Measurements from ENCODE around the gene MUCL3. TPM values are rescaled to one million over a fixed set of nuclear protein-coding genes. Genes with fewer than 3 reads are reported as not detected.

The MUCL3 gene
- total and polyA plus RNA-seq, 10 of the 15 experiments (the other 5 are each of a cell fraction or from before 2014, with no cell fraction given) = 0.03 to 1.4 (median 0.61) TPM

DNA sequence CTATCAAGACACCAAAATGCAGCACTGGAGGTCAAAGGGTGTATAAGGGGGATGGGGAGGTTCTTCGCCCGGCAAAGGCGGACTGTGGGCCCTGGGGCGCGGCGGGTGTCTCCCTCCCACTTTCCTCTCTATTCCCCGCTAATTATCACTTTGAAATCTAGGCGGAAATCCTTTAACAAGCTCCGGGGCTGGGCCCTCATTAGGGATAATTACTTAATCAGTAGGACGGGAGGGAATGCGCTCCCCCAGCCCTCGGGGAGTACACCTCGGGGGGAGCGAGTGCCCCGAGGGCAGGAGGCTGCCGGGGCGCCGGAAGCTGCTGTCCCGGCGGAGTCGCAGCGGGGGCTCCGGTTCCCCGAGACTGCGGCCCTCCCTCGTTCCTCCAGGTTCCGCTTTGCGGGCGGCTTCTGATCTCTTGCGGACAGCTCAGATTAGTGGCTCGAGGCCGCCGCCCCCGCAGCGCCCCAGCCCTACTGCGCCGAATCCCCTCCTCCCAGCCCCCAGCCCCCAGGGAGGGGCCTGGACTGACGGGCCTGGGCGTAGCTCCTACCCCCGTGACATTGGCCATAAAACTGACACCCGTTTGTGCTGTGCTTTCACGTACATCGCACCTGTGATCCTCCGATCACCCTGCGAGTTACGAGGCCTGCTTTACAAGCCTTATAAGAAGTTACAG, 14.7 kb downstream of the MUCL3 start (continued):
- TF ChIP-seq, protein P1, sequence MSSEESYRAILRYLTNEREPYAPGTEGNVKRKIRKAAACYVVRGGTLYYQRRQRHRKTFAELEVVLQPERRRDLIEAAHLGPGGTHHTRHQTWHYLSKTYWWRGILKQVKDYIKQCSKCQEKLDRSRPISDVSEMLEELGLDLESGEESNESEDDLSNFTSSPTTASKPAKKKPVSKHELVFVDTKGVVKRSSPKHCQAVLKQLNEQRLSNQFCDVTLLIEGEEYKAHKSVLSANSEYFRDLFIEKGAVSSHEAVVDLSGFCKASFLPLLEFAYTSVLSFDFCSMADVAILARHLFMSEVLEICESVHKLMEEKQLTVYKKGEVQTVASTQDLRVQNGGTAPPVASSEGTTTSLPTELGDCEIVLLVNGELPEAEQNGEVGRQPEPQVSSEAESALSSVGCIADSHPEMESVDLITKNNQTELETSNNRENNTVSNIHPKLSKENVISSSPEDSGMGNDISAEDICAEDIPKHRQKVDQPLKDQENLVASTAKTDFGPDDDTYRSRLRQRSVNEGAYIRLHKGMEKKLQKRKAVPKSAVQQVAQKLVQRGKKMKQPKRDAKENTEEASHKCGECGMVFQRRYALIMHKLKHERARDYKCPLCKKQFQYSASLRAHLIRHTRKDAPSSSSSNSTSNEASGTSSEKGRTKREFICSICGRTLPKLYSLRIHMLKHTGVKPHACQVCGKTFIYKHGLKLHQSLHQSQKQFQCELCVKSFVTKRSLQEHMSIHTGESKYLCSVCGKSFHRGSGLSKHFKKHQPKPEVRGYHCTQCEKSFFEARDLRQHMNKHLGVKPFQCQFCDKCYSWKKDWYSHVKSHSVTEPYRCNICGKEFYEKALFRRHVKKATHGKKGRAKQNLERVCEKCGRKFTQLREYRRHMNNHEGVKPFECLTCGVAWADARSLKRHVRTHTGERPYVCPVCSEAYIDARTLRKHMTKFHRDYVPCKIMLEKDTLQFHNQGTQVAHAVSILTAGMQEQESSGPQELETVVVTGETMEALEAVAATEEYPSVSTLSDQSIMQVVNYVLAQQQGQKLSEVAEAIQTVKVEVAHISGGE (CRISPR knock-in tag; IDR thresholded peaks at IDR 0.05) = peak; percentile 85
- no peak for TF ChIP-seq CHD2 (IDR thresholded peaks at IDR 0.05; ENCODE audit: borderline replicate concordance, low read depth, low read length)
- 0 out of 2 replicates have a peak, but pooled peaks have one; percentile 46 for TF ChIP-seq ZBED1 (IDR thresholded peaks at IDR 0.05; ENCODE audit: borderline replicate concordance)
- no peak for TF ChIP-seq MYB (IDR thresholded peaks at IDR 0.05; ENCODE audit: borderline replicate concordance, low read depth, low read length)
- TF ChIP-seq EED (IDR thresholded peaks at IDR 0.05; ENCODE audit: low read depth) = no peak
- TF ChIP-seq, protein P2, sequence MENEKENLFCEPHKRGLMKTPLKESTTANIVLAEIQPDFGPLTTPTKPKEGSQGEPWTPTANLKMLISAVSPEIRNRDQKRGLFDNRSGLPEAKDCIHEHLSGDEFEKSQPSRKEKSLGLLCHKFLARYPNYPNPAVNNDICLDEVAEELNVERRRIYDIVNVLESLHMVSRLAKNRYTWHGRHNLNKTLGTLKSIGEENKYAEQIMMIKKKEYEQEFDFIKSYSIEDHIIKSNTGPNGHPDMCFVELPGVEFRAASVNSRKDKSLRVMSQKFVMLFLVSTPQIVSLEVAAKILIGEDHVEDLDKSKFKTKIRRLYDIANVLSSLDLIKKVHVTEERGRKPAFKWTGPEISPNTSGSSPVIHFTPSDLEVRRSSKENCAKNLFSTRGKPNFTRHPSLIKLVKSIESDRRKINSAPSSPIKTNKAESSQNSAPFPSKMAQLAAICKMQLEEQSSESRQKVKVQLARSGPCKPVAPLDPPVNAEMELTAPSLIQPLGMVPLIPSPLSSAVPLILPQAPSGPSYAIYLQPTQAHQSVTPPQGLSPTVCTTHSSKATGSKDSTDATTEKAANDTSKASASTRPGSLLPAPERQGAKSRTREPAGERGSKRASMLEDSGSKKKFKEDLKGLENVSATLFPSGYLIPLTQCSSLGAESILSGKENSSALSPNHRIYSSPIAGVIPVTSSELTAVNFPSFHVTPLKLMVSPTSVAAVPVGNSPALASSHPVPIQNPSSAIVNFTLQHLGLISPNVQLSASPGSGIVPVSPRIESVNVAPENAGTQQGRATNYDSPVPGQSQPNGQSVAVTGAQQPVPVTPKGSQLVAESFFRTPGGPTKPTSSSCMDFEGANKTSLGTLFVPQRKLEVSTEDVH (IDR thresholded peaks at IDR 0.05; ENCODE audit: low read depth, partially characterized antibody) = no peak
- TF ChIP-seq, protein P3, sequence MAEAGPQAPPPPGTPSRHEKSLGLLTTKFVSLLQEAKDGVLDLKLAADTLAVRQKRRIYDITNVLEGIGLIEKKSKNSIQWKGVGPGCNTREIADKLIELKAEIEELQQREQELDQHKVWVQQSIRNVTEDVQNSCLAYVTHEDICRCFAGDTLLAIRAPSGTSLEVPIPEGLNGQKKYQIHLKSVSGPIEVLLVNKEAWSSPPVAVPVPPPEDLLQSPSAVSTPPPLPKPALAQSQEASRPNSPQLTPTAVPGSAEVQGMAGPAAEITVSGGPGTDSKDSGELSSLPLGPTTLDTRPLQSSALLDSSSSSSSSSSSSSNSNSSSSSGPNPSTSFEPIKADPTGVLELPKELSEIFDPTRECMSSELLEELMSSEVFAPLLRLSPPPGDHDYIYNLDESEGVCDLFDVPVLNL (IDR thresholded peaks at IDR 0.05; ENCODE audit: low read depth, low read length) = no peak
- TF ChIP-seq MEF2B (IDR thresholded peaks at IDR 0.05; ENCODE audit: partially characterized antibody, poor library complexity, severe bottlenecking) = peak; percentile 49
- TF ChIP-seq RBBP5 (conservative IDR thresholded peaks at IDR 0.05) = no peak
- TF ChIP-seq PAX5 (IDR thresholded peaks at IDR 0.05; ENCODE audit: borderline replicate concordance, low read depth, low read length) = peak; percentile 8; the same call in 1 of the 2 replicates
- TF ChIP-seq ETV6 (conservative IDR thresholded peaks at IDR 0.05 in 1 of 2, IDR thresholded peaks at IDR 0.05 in 1 of 2; ENCODE audit: borderline replicate concordance in 1 of 2, low read depth in 1 of 2) = no peak
- TF ChIP-seq SMAD5 (IDR thresholded peaks at IDR 0.05; ENCODE audit: low read depth) = 0 out of 2 replicates have a peak, but pooled peaks have one; percentile 27
- TF ChIP-seq, protein P4, sequence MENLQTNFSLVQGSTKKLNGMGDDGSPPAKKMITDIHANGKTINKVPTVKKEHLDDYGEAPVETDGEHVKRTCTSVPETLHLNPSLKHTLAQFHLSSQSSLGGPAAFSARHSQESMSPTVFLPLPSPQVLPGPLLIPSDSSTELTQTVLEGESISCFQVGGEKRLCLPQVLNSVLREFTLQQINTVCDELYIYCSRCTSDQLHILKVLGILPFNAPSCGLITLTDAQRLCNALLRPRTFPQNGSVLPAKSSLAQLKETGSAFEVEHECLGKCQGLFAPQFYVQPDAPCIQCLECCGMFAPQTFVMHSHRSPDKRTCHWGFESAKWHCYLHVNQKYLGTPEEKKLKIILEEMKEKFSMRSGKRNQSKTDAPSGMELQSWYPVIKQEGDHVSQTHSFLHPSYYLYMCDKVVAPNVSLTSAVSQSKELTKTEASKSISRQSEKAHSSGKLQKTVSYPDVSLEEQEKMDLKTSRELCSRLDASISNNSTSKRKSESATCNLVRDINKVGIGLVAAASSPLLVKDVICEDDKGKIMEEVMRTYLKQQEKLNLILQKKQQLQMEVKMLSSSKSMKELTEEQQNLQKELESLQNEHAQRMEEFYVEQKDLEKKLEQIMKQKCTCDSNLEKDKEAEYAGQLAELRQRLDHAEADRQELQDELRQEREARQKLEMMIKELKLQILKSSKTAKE (IDR thresholded peaks at IDR 0.05; ENCODE audit: low read depth, poor library complexity, severe bottlenecking) = no peak
- TF ChIP-seq, protein P5, sequence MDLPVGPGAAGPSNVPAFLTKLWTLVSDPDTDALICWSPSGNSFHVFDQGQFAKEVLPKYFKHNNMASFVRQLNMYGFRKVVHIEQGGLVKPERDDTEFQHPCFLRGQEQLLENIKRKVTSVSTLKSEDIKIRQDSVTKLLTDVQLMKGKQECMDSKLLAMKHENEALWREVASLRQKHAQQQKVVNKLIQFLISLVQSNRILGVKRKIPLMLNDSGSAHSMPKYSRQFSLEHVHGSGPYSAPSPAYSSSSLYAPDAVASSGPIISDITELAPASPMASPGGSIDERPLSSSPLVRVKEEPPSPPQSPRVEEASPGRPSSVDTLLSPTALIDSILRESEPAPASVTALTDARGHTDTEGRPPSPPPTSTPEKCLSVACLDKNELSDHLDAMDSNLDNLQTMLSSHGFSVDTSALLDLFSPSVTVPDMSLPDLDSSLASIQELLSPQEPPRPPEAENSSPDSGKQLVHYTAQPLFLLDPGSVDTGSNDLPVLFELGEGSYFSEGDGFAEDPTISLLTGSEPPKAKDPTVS (IDR thresholded peaks at IDR 0.05; ENCODE audit: low read depth, low read length) = peak; percentile 16; the same call in 1 of the 2 replicates
- TF ChIP-seq MXI1 (IDR thresholded peaks at IDR 0.05; ENCODE audit: low read depth, low read length) = no peak
